GM12878 (cell line): ENCODE measurements around the gene FARS2. TPM values are rescaled to one million over a fixed set of nuclear protein-coding genes. Genes with fewer than 3 reads are reported as not detected.

Experiments
- ATAC-seq: fragments of 200-7000 bp; cut with Tn5 transposase; 3 replicates; pipeline ENCODE4 v1.9.1; 2020; ENCODE audit warnings: mild to moderate bottlenecking, moderate library complexity
- BruUV-seq: library from RNA; stranded (reverse); fragments of 400-500 nt; replicated peaks from 2 replicates; lab custom pipeline; 2021; lab: Mats Ljungman, UMichigan
- CTCF ChIA-PET: fragments of 300-600 bp; sonication (Branson Sonifier 250); formaldehyde crosslinking; extraction: SDS; loops from one replicate; lab custom pipeline; 2021; ENCODE audit warnings: inconsistent platforms; lab: Yijun Ruan, JAX
- POLR2A ChIA-PET: fragments of 350-600 bp; formaldehyde crosslinking; extraction: SDS; loops from one replicate; lab custom pipeline; 2021; ENCODE audit warnings: inconsistent platforms; lab: Charles Lee
- RAD21 ChIA-PET: fragments of 300-600 bp; sonication (Branson Sonifier 250); formaldehyde crosslinking; loops from one replicate; lab custom pipeline; 2023; ENCODE audit warnings: antibody characterized with exemption; ENCODE audit not compliant: unreplicated experiment; lab: Charles Lee
- SMC1A ChIA-PET: fragments of 300-600 bp; sonication (Branson Sonifier 250); formaldehyde crosslinking; loops from one replicate; lab custom pipeline; 2023; ENCODE audit not compliant: unreplicated experiment, uncharacterized antibody; lab: Charles Lee
- DNase-seq: peaks from one replicate; pipeline ENCODE4 v3.0.0-alpha.2; 2011; ENCODE audit warnings: low read depth, low spot score
- FAIRE-seq: peaks from 3 replicates; lab custom pipeline; 2011; peaks lifted over from hg19 to GRCh38; lab: Jason Lieb, UNC
- H2AFZ ChIP-seq: 2 replicates; pipeline ENCODE4 v1.6.0; 2011; ENCODE audit warnings: low read depth, low read length, control low read depth; ENCODE audit not compliant: control insufficient read depth
- H3K27ac ChIP-seq: 2 replicates; pipeline ENCODE4 v1.5.1; 2011; ENCODE audit warnings: control low read depth; ENCODE audit not compliant: control insufficient read depth, insufficient read depth
- H3K27me3 ChIP-seq, 2 experiments: replicated peaks in 1 of 2; 2 replicates each; pipeline versions ENCODE4 v1.6.0 to v1.6.1; 2011; ENCODE audit warnings: low read length in 1 of 2; ENCODE audit not compliant: control insufficient read depth in 2 of 2, insufficient read depth in 2 of 2
- H3K36me3 ChIP-seq, 2 experiments: 2 replicates each; pipeline ENCODE4 v1.5.1; 2011; ENCODE audit warnings: low read length in 1 of 2; ENCODE audit not compliant: control insufficient read depth in 2 of 2, insufficient read depth in 2 of 2
- H3K4me1 ChIP-seq: 2 replicates; pipeline ENCODE4 v1.6.1; 2011; ENCODE audit warnings: mild to moderate bottlenecking, low read length, moderate library complexity, mixed read lengths; ENCODE audit not compliant: control insufficient read depth, insufficient read depth
- H3K4me2 ChIP-seq: 2 replicates; pipeline ENCODE4 v1.6.0; 2011; ENCODE audit warnings: control low read depth; ENCODE audit not compliant: control insufficient read depth, insufficient read depth
- H3K4me3 ChIP-seq: fragments of 200-600 bp; sonication (generic); 2 replicates; pipeline ENCODE4 v1.5.1; 2016
- H3K79me2 ChIP-seq: 2 replicates; pipeline ENCODE4 v1.6.0; 2011; ENCODE audit warnings: low read length; ENCODE audit not compliant: control insufficient read depth, insufficient read depth
- H3K9ac ChIP-seq: 2 replicates; pipeline ENCODE4 v1.8.0; 2011; ENCODE audit warnings: low read length, control low read depth, mixed read lengths; ENCODE audit not compliant: control insufficient read depth, insufficient read depth
- H3K9me3 ChIP-seq: replicated peaks from 3 replicates; pipeline ENCODE4 v1.5.1; 2011; ENCODE audit warnings: mild to moderate bottlenecking, low read length; ENCODE audit not compliant: control insufficient read depth, insufficient read depth
- H4K20me1 ChIP-seq: 2 replicates; pipeline ENCODE4 v1.6.0; 2011; ENCODE audit not compliant: control insufficient read depth, insufficient read depth
- BACH1 ChIP-seq: fragments of 450-650 bp; IDR thresholded peaks from 2 replicates; pipeline ENCODE4 v1.6.1; 2017; ENCODE audit warnings: mild to moderate bottlenecking, borderline replicate concordance
- CREM ChIP-seq: IDR thresholded peaks from 2 replicates; pipeline ENCODE4 v1.6.1; 2014; ENCODE audit warnings: antibody characterized with exemption, low read depth
- E2F8 ChIP-seq: fragments of 450-650 bp; IDR thresholded peaks from 2 replicates; pipeline ENCODE4 v1.6.1; 2018; ENCODE audit warnings: mild to moderate bottlenecking, low read depth, moderate library complexity; ENCODE audit not compliant: partially characterized antibody
- MAX ChIP-seq: IDR thresholded peaks from 2 replicates; pipeline ENCODE4 v1.6.1; 2012; ENCODE audit warnings: low read depth, low read length, improper control_type of control experiment
- RUNX3 ChIP-seq: IDR thresholded peaks from 2 replicates; pipeline ENCODE4 v1.6.1; 2012; ENCODE audit warnings: low read length, inconsistent platforms
- YBX1 ChIP-seq: fragments of 450-650 bp; IDR thresholded peaks from 2 replicates; pipeline ENCODE4 v1.6.1; 2016; ENCODE audit warnings: antibody characterized with exemption
- WGBS: methylation state at CpG from one replicate; pipeline ENCODE4 v1.1.6; 2016; ENCODE audit warnings: low lambda C conversion rate; ENCODE audit not compliant: insufficient replicate concordance, insufficient coverage; ENCODE audit errors: missing lambda C conversion rate; 5-methylcytosine and 5-hydroxymethylcytosine counted together
- in situ Hi-C: fragments of 300-500 bp; cut with MboI; formaldehyde crosslinking; loops from 9 replicates; pipeline ENCODE4 v1.14.3; 2018; ENCODE audit warnings: mixed read lengths
- intact Hi-C: fragments of 100-400 bp; cut with micrococcal nuclease; formaldehyde crosslinking; loops from one replicate; pipeline ENCODE4 v1.14.2; 2022; ENCODE audit not compliant: unreplicated experiment
- polyA plus RNA-seq, 11 experiments: library from polyadenylated mRNA; depleted of rRNA in 4 of 11; unstranded in 6 of 11; stranded (reverse) in 5 of 11; fragments of >200 nt; fragmentation: Nextera tagmentation in 4 of 11; fragmentation: Illumina TruSeq in 1 of 11; extraction: Ambion mirVana in 4 of 11; extraction: Trizol in 1 of 11; gene quantifications; 1 replicate in 1 of 11; 2 replicates in 10 of 11; pipeline versions ENCODE4 v1.2.1 to v1.2.3, GENCODE V29; 2011 to 2016; ENCODE audit warnings: inconsistent platforms in 2 of 11, missing spikeins in 2 of 11, low read depth in 1 of 11
- total RNA-seq, 4 experiments: library from RNA; depleted of rRNA in 3 of 4; stranded (reverse); fragments of >200 nt in 3 of 4; fragmentation: Illumina TruSeq in 1 of 4; extraction: Trizol in 1 of 4; gene quantifications; 2 replicates each; pipeline versions ENCODE4 v1.2.1 to v1.2.3, GENCODE V29; 2013 to 2021

The FARS2 gene
- total and polyA plus RNA-seq, 10 of the 15 experiments (the other 5 are each of a cell fraction or from before 2014, with no cell fraction given), result 16.8 to 46.7 (median 25.6) TPM

GRCh38 chr6:5584078-5584482 lies 322.8 kb downstream of the FARS2 start (continued):
- TF ChIP-seq BACH1, result no peak

- WGBS, result 100% methylated on average over 3 of the region's 3 CpGs
- Histone ChIP-seq H2AFZ (no peak overlapping the region), H3K36me3 (no peaks in the 10 kb centered on the region; a peak in 1 of 4 replicates), H3K4me1 (no peaks in the 10 kb centered on the region), H3K9ac (no peak overlapping the region), H3K27ac (no peak overlapping the region), H4K20me1 (no peaks in the 10 kb centered on the region), H3K4me3 (no peak overlapping the region), H3K79me2 (no peaks in the 10 kb centered on the region), H3K4me2 (no peak overlapping the region), H3K9me3 (no peaks in the 10 kb centered on the region; the same call in 2 of the 3 replicates), H3K27me3 (no peaks in the 10 kb centered on the region)
- intact Hi-C loops (no loop called here), in situ Hi-C loops (no loop called here)
- FAIRE-seq (no peak), DNase-seq (no peak), ATAC-seq (no peak)
- TF ChIP-seq MAX (no peak), RUNX3 (no peak), E2F8 (no peak), YBX1 (no peak), CREM (no peak)
- ChIA-PET SMC1A (no interaction called here), POLR2A (no interaction called here), CTCF (no interaction called here), RAD21 (no interaction called here)
- BruUV-seq, result no TSS peak
Measured at GRCh38 chr6:5587648-5588047, 326.3 kb downstream of the FARS2 start.
